Sigmoid colon (tissue), 7 donors: ENCODE measurements around the gene CCDC74A. TPM values are rescaled to one million over a fixed set of nuclear protein-coding genes. Genes with fewer than 3 reads are reported as not detected.
A peak's percentile ranks its signal among the peaks of the same experiment; 100 is the strongest.
"Not testable (repeated sequence)": the region's sequence is repeated elsewhere in the genome, so short reads cannot be mapped to it uniquely, and the experiment has no call there.

Experiments
- DNase-seq: peaks from one replicate; pipeline ENCODE4 v3.0.0-alpha.2; 2019
- H3K27ac ChIP-seq, 4 donors: fragments of 200-600 bp; sonication (generic); one replicate each; pipeline ENCODE4 v1.5.1; 2016 to 2019; ENCODE audit warnings: mild to moderate bottlenecking in 1 of 4
- H3K27me3 ChIP-seq, 3 donors: fragments of 200-600 bp; sonication (generic); one replicate each; pipeline ENCODE4 v1.5.1; 2019; ENCODE audit warnings: mild to moderate bottlenecking in 1 of 3
- H3K36me3 ChIP-seq, 4 donors: fragments of 200-600 bp; sonication (generic); one replicate each; pipeline ENCODE4 v1.5.1; 2016 to 2019
- H3K4me1 ChIP-seq, 4 donors: fragments of 200-600 bp; sonication (generic); one replicate each; pipeline ENCODE4 v1.5.1; 2017 to 2019
- H3K4me3 ChIP-seq, 4 donors: fragments of 200-600 bp; sonication (generic); one replicate each; pipeline ENCODE4 v1.5.1; 2017 to 2019; ENCODE audit warnings: mild to moderate bottlenecking in 2 of 4, moderate library complexity in 1 of 4
- H3K9me3 ChIP-seq, 4 donors: fragments of 200-600 bp in 3 of 4; sonication (generic) in 3 of 4; one replicate each; pipeline versions ENCODE4 v1.5.1 to v1.6.1; 2013 to 2019
- CTCF ChIP-seq, 4 experiments: fragments of 450-650 bp in 3 of 4; fragments of 200-600 bp in 1 of 4; IDR thresholded peaks; one replicate each; pipeline ENCODE4 v1.5.1; 2016 to 2019; ENCODE audit warnings: antibody characterized with exemption in 4 of 4, mild to moderate bottlenecking in 3 of 4, moderate library complexity in 2 of 4
- EP300 ChIP-seq, 4 donors: sonication (generic); formaldehyde crosslinking; IDR thresholded peaks; one replicate each; pipeline ENCODE4 v1.6.1; 2017; ENCODE audit warnings: antibody characterized with exemption in 4 of 4
- POLR2A ChIP-seq, 2 donors: fragments of 450-650 bp; IDR thresholded peaks; one replicate each; pipeline ENCODE4 v1.6.1; 2016; ENCODE audit warnings: antibody characterized with exemption in 2 of 2, mild to moderate bottlenecking in 2 of 2, moderate library complexity in 2 of 2
- POLR2AphosphoS5 ChIP-seq, 4 donors: sonication (generic); formaldehyde crosslinking; IDR thresholded peaks; one replicate each; pipeline ENCODE4 v1.6.1; 2017; ENCODE audit warnings: antibody characterized with exemption in 4 of 4
- WGBS, 2 donors: extraction: QIAGEN DNeasy Blood & Tissue Kit; methylation state at CpG; one replicate each; pipeline ENCODE4 v1.1.7; 2013; 5-methylcytosine and 5-hydroxymethylcytosine counted together
- intact Hi-C: fragments of 100-400 bp; cut with DNase I; formaldehyde crosslinking; loops from one replicate; pipeline ENCODE4 v1.15.1; 2023
- polyA plus RNA-seq, 3 donors: library from polyadenylated mRNA; stranded (reverse); fragments of 200-250 nt; gene quantifications; one replicate each; pipeline ENCODE4 v1.2.3, GENCODE V29; 2013
- total RNA-seq, 4 donors: library from RNA; depleted of rRNA; stranded (reverse); fragments of >200 nt; gene quantifications; one replicate each; pipeline ENCODE4 v1.1.0, GENCODE V29; 2016
- donor health status: healthy with polysubstance abuse.
- donor health status: Bipolar disorder and iron deficiency.
- donor health status: healthy.

The CCDC74A gene
- total and polyA plus RNA-seq, 7 donors, result 1.2 to 24.4 (median 8.2) TPM

DNA sequence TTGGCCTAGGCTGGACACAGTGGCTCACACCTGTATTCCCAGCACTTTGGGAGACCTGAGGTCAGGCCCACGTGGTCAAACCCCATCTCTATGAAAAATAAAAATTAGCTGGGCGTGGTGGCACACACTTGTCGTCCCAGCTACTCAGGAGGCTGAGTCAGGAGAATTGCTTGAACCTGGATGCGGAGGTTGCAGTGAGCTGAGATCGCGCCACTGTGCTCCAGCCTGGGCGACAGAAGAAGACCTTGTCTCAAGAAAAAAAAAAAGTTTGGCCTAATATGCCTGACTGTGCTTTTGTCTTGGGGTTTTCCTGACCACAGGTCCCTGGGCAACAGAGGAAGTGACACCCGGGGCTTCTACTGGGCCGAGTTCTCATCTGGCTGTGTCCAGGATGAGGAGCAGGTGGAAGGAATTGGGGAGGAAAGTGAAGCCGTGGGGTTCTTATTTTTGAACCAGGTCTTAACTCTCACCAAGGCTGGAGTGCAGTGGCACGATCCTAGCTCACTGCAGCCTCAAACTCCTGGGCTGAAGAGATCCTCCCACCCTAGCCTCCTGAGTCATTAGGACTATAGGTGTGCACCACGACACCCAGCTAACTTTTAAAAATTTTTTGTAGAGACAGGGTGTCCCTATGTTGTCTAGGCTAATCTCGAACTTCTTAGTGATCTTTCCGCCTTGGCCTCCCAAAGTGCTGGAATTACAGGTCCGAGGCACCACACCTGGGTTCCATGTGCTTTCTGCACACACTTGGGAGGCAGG, 13.1 kb upstream of the CCDC74A start:
- H3K36me3 ChIP-seq, result peaks cover 0 to 56% (median 10%) of the 10 kb centered on the region in 4 donors
- H3K27me3 ChIP-seq, DNase-seq, H3K4me1 ChIP-seq, H3K27ac ChIP-seq, H3K9me3 ChIP-seq, H3K4me3 ChIP-seq, intact Hi-C loops: not testable (repeated sequence)
- WGBS, 2 donors, result 56 to 77% methylated on average over 15 of the region's 15 CpGs

DNA sequence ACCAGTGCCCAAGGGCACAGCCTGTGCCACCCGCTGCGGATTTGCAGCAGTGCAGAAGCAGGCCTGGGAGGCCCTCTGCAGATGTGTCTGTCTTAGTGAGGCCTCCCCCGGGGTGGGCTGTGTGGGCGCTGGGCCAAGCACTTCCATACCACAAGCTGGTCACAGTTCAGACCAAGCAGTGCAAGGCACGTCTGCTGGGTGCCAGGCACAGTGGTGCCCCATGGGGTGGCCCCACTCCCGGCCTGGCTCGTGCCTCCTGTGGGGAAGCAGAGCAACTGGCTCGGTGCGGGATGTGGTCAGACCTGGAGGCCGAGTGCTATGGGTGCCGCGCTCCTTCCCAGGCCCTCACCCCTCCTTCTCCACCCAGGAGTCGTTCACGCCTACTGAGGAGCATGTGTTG, 12.5 kb upstream of the CCDC74A start:
- H3K27ac ChIP-seq, H3K4me1 ChIP-seq, H3K9me3 ChIP-seq, H3K4me3 ChIP-seq, intact Hi-C loops, H3K27me3 ChIP-seq: not testable (repeated sequence)
- peak; percentile 63 for DNase-seq
- 83 to 91% methylated on average over 14 of the region's 14 CpGs for WGBS, 2 donors
- peaks cover 0 to 56% (median 11%) of the 10 kb centered on the region in 4 donors for H3K36me3 ChIP-seq

GRCh38 chr2:131516011-131516410, 11.7 kb upstream of the CCDC74A start:
- Histone ChIP-seq H3K36me3 (peaks cover 0 to 57% (median 15%) of the 10 kb centered on the region in 4 donors), H3K27me3 (no peaks in the 10 kb centered on the region), H3K4me3 (no peak overlapping the region), H3K4me1 (no peaks in the 10 kb centered on the region), H3K9me3 (no peaks in the 10 kb centered on the region), H3K27ac (no peak overlapping the region)
- DNase-seq, result peak; percentile 65
- 86% methylated on average over 10 of the region's 10 CpGs for WGBS, 2 donors
- TF ChIP-seq POLR2A (IDR thresholded peaks at IDR 0.05) (no peak), POLR2AphosphoS5 (IDR thresholded peaks at IDR 0.05) (no peak), EP300 (IDR thresholded peaks at IDR 0.05) (no peak), CTCF (IDR thresholded peaks at IDR 0.05) (no peak)
- intact Hi-C loops, result no loop called here

- H3K4me3 ChIP-seq, H3K27ac ChIP-seq, intact Hi-C loops, H3K4me1 ChIP-seq, H3K9me3 ChIP-seq, H3K27me3 ChIP-seq: not testable (repeated sequence)
- WGBS, 2 donors, result 80 to 82% methylated on average over 11 of the region's 11 CpGs
- peak; percentile 67 for DNase-seq
- H3K36me3 ChIP-seq, result peaks cover 0 to 55% (median 15%) of the 10 kb centered on the region in 4 donors
Observed at GRCh38 chr2:131516621-131517020, 11.1 kb upstream of the CCDC74A start.

- DNase-seq, result peak; percentile 59
- H3K27me3 ChIP-seq, result no peaks in the 10 kb centered on the region
- H3K36me3 ChIP-seq, result peaks cover 0 to 50% (median 15%) of the 10 kb centered on the region in 4 donors
- H3K4me1 ChIP-seq, result no peaks in the 10 kb centered on the region
- H3K9me3 ChIP-seq, result no peaks in the 10 kb centered on the region
- intact Hi-C loops, result no loop called here
- 96 to 97% methylated on average over 17 of the region's 17 CpGs for WGBS, 2 donors
- H3K4me3 ChIP-seq, result no peak overlapping the region
- H3K27ac ChIP-seq, result no peak overlapping the region
- TF ChIP-seq POLR2AphosphoS5 (IDR thresholded peaks at IDR 0.05), result no peak
- no peak for TF ChIP-seq EP300 (IDR thresholded peaks at IDR 0.05)
- no peak for TF ChIP-seq POLR2A (IDR thresholded peaks at IDR 0.05)
- no peak for TF ChIP-seq CTCF (IDR thresholded peaks at IDR 0.05)
Observed at GRCh38 chr2:131517106-131517831, 10.4 kb upstream of the CCDC74A start.

- H3K4me1 ChIP-seq, H3K27me3 ChIP-seq, H3K9me3 ChIP-seq, H3K4me3 ChIP-seq, H3K27ac ChIP-seq, intact Hi-C loops: not testable (repeated sequence)
- H3K36me3 ChIP-seq, result peaks cover 0 to 50% (median 15%) of the 10 kb centered on the region in 4 donors
- DNase-seq, result peak; percentile 49
- WGBS, 2 donors, result 86 to 93% methylated on average over 16 of the region's 16 CpGs
Observed at GRCh38 chr2:131517856-131518255, 9.8 kb upstream of the CCDC74A start.

DNA sequence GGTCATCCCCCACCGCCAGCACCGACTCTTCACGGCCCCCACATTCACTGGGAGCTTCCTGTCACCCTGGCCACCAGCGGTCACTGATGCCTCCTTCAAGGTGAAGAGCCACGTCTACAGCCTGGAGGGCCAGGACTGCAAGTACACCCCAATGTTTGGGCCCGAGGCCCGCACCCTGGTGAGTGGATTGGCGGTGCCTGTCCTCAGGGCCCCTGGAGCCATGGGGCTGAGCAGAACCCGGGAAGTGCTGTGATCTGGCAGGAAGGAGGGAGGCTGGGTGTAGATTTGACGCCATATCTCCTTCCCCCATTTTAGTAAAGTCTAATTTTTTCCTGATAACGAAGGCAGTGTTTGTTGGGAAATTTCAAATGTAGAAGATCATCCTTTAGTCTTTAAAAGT, 9.2 kb upstream of the CCDC74A start:
- H3K4me3 ChIP-seq, H3K27me3 ChIP-seq, intact Hi-C loops, H3K9me3 ChIP-seq, H3K4me1 ChIP-seq, H3K27ac ChIP-seq: not testable (repeated sequence)
- H3K36me3 ChIP-seq, result peaks cover 0 to 45% (median 15%) of the 10 kb centered on the region in 4 donors
- peak; percentile 17 for DNase-seq
- 95 to 98% methylated on average over 10 to 11 of the region's 11 CpGs for WGBS, 2 donors
